Breast epithelium (tissue), 4 donors: ENCODE data around the gene PFKFB3. TPM values are rescaled to one million over a fixed set of nuclear protein-coding genes. Genes with fewer than 3 reads are reported as not detected.
"Not testable (repeated sequence)": the region's sequence is repeated elsewhere in the genome, so short reads cannot be mapped to it uniquely, and the experiment has no call there.

Experiments used
- DNase-seq, 2 donors: peaks; one replicate each; pipeline ENCODE4 v3.0.0-alpha.2; 2019; ENCODE audit warnings: low spot score in 2 of 2
- H3K27ac ChIP-seq, 2 donors: fragments of 200-600 bp; sonication (generic) in 1 of 2; one replicate each; pipeline ENCODE4 v1.5.1; 2016 to 2019; ENCODE audit warnings: mild to moderate bottlenecking in 1 of 2
- H3K27me3 ChIP-seq, 2 donors: fragments of 200-600 bp; sonication (generic) in 1 of 2; one replicate each; pipeline versions ENCODE4 v1.5.1 to v1.6.0; 2017 to 2019; ENCODE audit warnings: control low read depth in 1 of 2, mild to moderate bottlenecking in 1 of 2
- H3K36me3 ChIP-seq: fragments of 200-600 bp; one replicate; pipeline ENCODE4 v1.5.1; 2019
- H3K4me1 ChIP-seq, 2 donors: fragments of 200-600 bp; sonication (generic); one replicate each; pipeline ENCODE4 v1.5.1; 2016 to 2019; ENCODE audit warnings: control low read depth in 1 of 2
- H3K4me3 ChIP-seq, 3 donors: fragments of 200-600 bp; sonication (generic); 1 replicate in 2 of 3; 2 replicates in 1 of 3; pipeline ENCODE4 v1.5.1; 2016 to 2019; ENCODE audit warnings: mild to moderate bottlenecking in 3 of 3, moderate library complexity in 2 of 3
- H3K9me3 ChIP-seq, 2 donors: fragments of 200-600 bp; sonication (generic) in 1 of 2; one replicate each; pipeline ENCODE4 v1.5.1; 2016 to 2019; ENCODE audit warnings: control low read depth in 1 of 2
- CTCF ChIP-seq, 3 donors: fragments of 450-650 bp; IDR thresholded peaks; one replicate each; pipeline ENCODE4 v1.5.1; 2016 to 2017; ENCODE audit warnings: antibody characterized with exemption in 3 of 3, mild to moderate bottlenecking in 3 of 3, moderate library complexity in 3 of 3
- POLR2A ChIP-seq: fragments of 450-650 bp; IDR thresholded peaks from one replicate; pipeline ENCODE4 v1.6.1; 2016; ENCODE audit warnings: antibody characterized with exemption, mild to moderate bottlenecking, moderate library complexity
- POLR2AphosphoS5 ChIP-seq, 3 donors: sonication (generic); formaldehyde crosslinking; IDR thresholded peaks; one replicate each; pipeline ENCODE4 v1.6.1; 2017; ENCODE audit warnings: antibody characterized with exemption in 3 of 3
- intact Hi-C: fragments of 100-400 bp; cut with DNase I; formaldehyde crosslinking; loops from one replicate; pipeline ENCODE4 v1.15.1; 2023; ENCODE audit warnings: low total_unique reads
- total RNA-seq, 3 donors: library from RNA; depleted of rRNA; stranded (reverse); fragments of >200 nt; gene quantifications; one replicate each; pipeline ENCODE4 v1.1.0, GENCODE V29; 2016

Gene PFKFB3
- total RNA-seq, 3 donors from 2014 or later = 94.8 to 240 (median 144) TPM

- intact Hi-C loops = no loop called here
- Histone ChIP-seq H3K4me1 (no peaks in the 10 kb centered on the region), H3K36me3 (peaks cover 3% of the 10 kb centered on the region), H3K4me3 (no peak overlapping the region), H3K27ac (no peak overlapping the region), H3K27me3 (no peaks in the 10 kb centered on the region), H3K9me3 (no peaks in the 10 kb centered on the region)
- DNase-seq = no peak
- TF ChIP-seq POLR2AphosphoS5 (IDR thresholded peaks at IDR 0.05) = no peak
- TF ChIP-seq CTCF (IDR thresholded peaks at IDR 0.05) = no peak
- TF ChIP-seq POLR2A = no peak
Observed at GRCh38 chr10:6233725-6234277, 31.1 kb downstream of the PFKFB3 start.

GRCh38 chr10:6234371-6234770 lies 31.6 kb downstream of the PFKFB3 start:
- Histone ChIP-seq H3K27ac (no peak overlapping the region), H3K27me3 (no peaks in the 10 kb centered on the region), H3K36me3 (peaks cover 3% of the 10 kb centered on the region), H3K4me3 (no peak overlapping the region), H3K9me3 (no peaks in the 10 kb centered on the region), H3K4me1 (peaks cover 0 to 4% of the 10 kb centered on the region in 2 donors)
- intact Hi-C loops = no loop called here
- TF ChIP-seq CTCF (IDR thresholded peaks at IDR 0.05) (no peak), POLR2A (no peak), POLR2AphosphoS5 (IDR thresholded peaks at IDR 0.05) (no peak)
- DNase-seq = no peak

GRCh38 chr10:6236349-6237198 lies 33.8 kb downstream of the PFKFB3 start:
- H3K27me3 ChIP-seq = no peaks in the 10 kb centered on the region
- no peak for DNase-seq
- H3K4me3 ChIP-seq = no peak overlapping the region
- no peak overlapping the region for H3K27ac ChIP-seq
- no peaks in the 10 kb centered on the region for H3K9me3 ChIP-seq
- intact Hi-C loops = no loop called here
- TF ChIP-seq POLR2AphosphoS5 (IDR thresholded peaks at IDR 0.05) (no peak), CTCF (IDR thresholded peaks at IDR 0.05) (no peak)
- peaks cover 0 to 4% of the 10 kb centered on the region in 2 donors for H3K4me1 ChIP-seq
- peaks cover 3% of the 10 kb centered on the region for H3K36me3 ChIP-seq

- intact Hi-C loops = no loop called here
- no peak for DNase-seq
- no peak overlapping the region for H3K27ac ChIP-seq
- no peak overlapping the region for H3K4me3 ChIP-seq
- no peaks in the 10 kb centered on the region for H3K27me3 ChIP-seq
- H3K36me3 ChIP-seq = peaks cover 3% of the 10 kb centered on the region
- TF ChIP-seq CTCF (IDR thresholded peaks at IDR 0.05) (no peak), POLR2A (no peak), POLR2AphosphoS5 (IDR thresholded peaks at IDR 0.05) (no peak)
- peaks cover 0 to 4% of the 10 kb centered on the region in 2 donors for H3K4me1 ChIP-seq
- no peaks in the 10 kb centered on the region for H3K9me3 ChIP-seq
Observed at GRCh38 chr10:6237199-6237530, 34.4 kb downstream of the PFKFB3 start.

- H3K36me3 ChIP-seq, H3K4me3 ChIP-seq, H3K4me1 ChIP-seq, intact Hi-C loops, DNase-seq, H3K27me3 ChIP-seq, H3K9me3 ChIP-seq: not testable (repeated sequence)
- peak overlapping the region; percentile 4 to 59 for H3K27ac ChIP-seq
Observed at GRCh38 chr10:6238587-6239212, 36.0 kb downstream of the PFKFB3 start.
